Effector memory CD8-positive, alpha-beta T cell (primary cell): Measurements from ENCODE around the gene ARHGEF26.

Experiments used
- ATAC-seq: fragments of 150-1000 bp; cut with Tn5 transposase; replicated peaks from 2 replicates; pipeline ENCODE4 v1.10.0; 2021; ENCODE audit warnings: mild to moderate bottlenecking, moderate library complexity
- DNase-seq, 3 experiments: peaks; one replicate each; pipeline ENCODE4 v3.0.0; 2021
- H3K27ac Mint-ChIP-seq, 2 donors: one replicate each; pipeline ENCODE4 v1.8.0; 2022; ENCODE audit warnings: mild to moderate bottlenecking in 2 of 2, mixed read lengths in 2 of 2, moderate library complexity in 2 of 2
- H3K27me3 Mint-ChIP-seq, 2 donors: one replicate each; pipeline ENCODE4 v1.8.0; 2022; ENCODE audit warnings: mixed read lengths in 2 of 2
- H3K36me3 Mint-ChIP-seq: one replicate; pipeline ENCODE4 v1.8.0; 2022; ENCODE audit warnings: mild to moderate bottlenecking, moderate library complexity, mixed read lengths; ENCODE audit not compliant: insufficient read depth
- H3K4me1 Mint-ChIP-seq, 2 donors: one replicate each; pipeline ENCODE4 v1.8.0; 2022; ENCODE audit warnings: low read depth in 2 of 2, mixed read lengths in 2 of 2
- H3K4me3 Mint-ChIP-seq, 2 donors: one replicate each; pipeline ENCODE4 v1.8.0; 2022; ENCODE audit warnings: mild to moderate bottlenecking in 2 of 2, mixed read lengths in 2 of 2, moderate library complexity in 2 of 2
- H3K9me3 Mint-ChIP-seq, 2 donors: one replicate each; pipeline ENCODE4 v1.8.0; 2022; ENCODE audit warnings: mixed read lengths in 2 of 2

ARHGEF26 gene

GRCh38 chr3:154182322-154182922, 61.2 kb downstream of the ARHGEF26 start:
- H3K36me3 Mint-ChIP-seq = peaks cover 4% of the 10 kb centered on the region
- ATAC-seq (no peak), DNase-seq (no peak)
- H3K4me3 Mint-ChIP-seq = no peak overlapping the region
- H3K27me3 Mint-ChIP-seq = peaks cover 24 to 34% of the 10 kb centered on the region in 2 donors
- H3K27ac Mint-ChIP-seq = no peak overlapping the region
- H3K9me3 Mint-ChIP-seq = no peaks in the 10 kb centered on the region
- H3K4me1 Mint-ChIP-seq = no peaks in the 10 kb centered on the region

GRCh38 chr3:154182975-154183374, 61.8 kb downstream of the ARHGEF26 start:
- Mint-ChIP-seq H3K27me3 (peaks cover 26 to 34% of the 10 kb centered on the region in 2 donors), H3K27ac (no peak overlapping the region), H3K4me1 (no peaks in the 10 kb centered on the region), H3K4me3 (no peak overlapping the region), H3K9me3 (no peaks in the 10 kb centered on the region), H3K36me3 (peaks cover 4% of the 10 kb centered on the region)
- ATAC-seq = no peak
- DNase-seq = no peak

GRCh38 chr3:154184582-154184981, 63.4 kb downstream of the ARHGEF26 start:
- Mint-ChIP-seq H3K27me3 (peaks cover 27 to 48% of the 10 kb centered on the region in 2 donors), H3K27ac (no peak overlapping the region), H3K9me3 (no peaks in the 10 kb centered on the region), H3K36me3 (peaks cover 4% of the 10 kb centered on the region), H3K4me1 (no peaks in the 10 kb centered on the region), H3K4me3 (no peak overlapping the region)
- ATAC-seq = no peak
- no peak for DNase-seq

- Mint-ChIP-seq H3K4me3 (no peak overlapping the region), H3K27me3 (peaks cover 29 to 46% of the 10 kb centered on the region in 2 donors), H3K36me3 (peaks cover 4% of the 10 kb centered on the region), H3K27ac (no peak overlapping the region), H3K4me1 (no peaks in the 10 kb centered on the region), H3K9me3 (no peaks in the 10 kb centered on the region)
- DNase-seq = no peak
- no peak for ATAC-seq
These were observed 67.2 kb downstream of the ARHGEF26 start for GRCh38 chr3:154188437-154188836.

GRCh38 chr3:154188846-154189245, 67.7 kb downstream of the ARHGEF26 start:
- H3K27me3 Mint-ChIP-seq = peaks cover 29 to 46% of the 10 kb centered on the region in 2 donors
- H3K4me1 Mint-ChIP-seq = no peaks in the 10 kb centered on the region
- H3K27ac Mint-ChIP-seq = no peak overlapping the region
- H3K4me3 Mint-ChIP-seq = no peak overlapping the region
- H3K9me3 Mint-ChIP-seq = no peaks in the 10 kb centered on the region
- peaks cover 4% of the 10 kb centered on the region for H3K36me3 Mint-ChIP-seq
- no peak for ATAC-seq
- DNase-seq = no peak

GRCh38 chr3:154191520-154191919, 70.3 kb downstream of the ARHGEF26 start:
- DNase-seq (no peak), ATAC-seq (no peak)
- Mint-ChIP-seq H3K36me3 (peaks cover 4% of the 10 kb centered on the region), H3K4me1 (no peaks in the 10 kb centered on the region), H3K4me3 (no peak overlapping the region), H3K27me3 (peaks cover 30 to 38% of the 10 kb centered on the region in 2 donors), H3K9me3 (peaks cover 0 to 3% of the 10 kb centered on the region in 2 donors), H3K27ac (no peak overlapping the region)

GRCh38 chr3:154192225-154192624, 71.0 kb downstream of the ARHGEF26 start:
- ATAC-seq (no peak), DNase-seq (no peak)
- H3K36me3 Mint-ChIP-seq = no peaks in the 10 kb centered on the region
- no peak overlapping the region for H3K4me3 Mint-ChIP-seq
- H3K9me3 Mint-ChIP-seq = peaks cover 0 to 3% of the 10 kb centered on the region in 2 donors
- no peaks in the 10 kb centered on the region for H3K4me1 Mint-ChIP-seq
- no peak overlapping the region for H3K27ac Mint-ChIP-seq
- peaks cover 30 to 38% of the 10 kb centered on the region in 2 donors for H3K27me3 Mint-ChIP-seq

GRCh38 chr3:154193000-154193615, 71.9 kb downstream of the ARHGEF26 start:
- no peak for ATAC-seq
- no peak overlapping the region for H3K4me3 Mint-ChIP-seq
- no peaks in the 10 kb centered on the region for H3K4me1 Mint-ChIP-seq
- no peak for DNase-seq
- no peak overlapping the region for H3K27ac Mint-ChIP-seq
- no peaks in the 10 kb centered on the region for H3K36me3 Mint-ChIP-seq
- H3K27me3 Mint-ChIP-seq = peaks cover 23 to 31% of the 10 kb centered on the region in 2 donors
- peaks cover 0 to 3% of the 10 kb centered on the region in 2 donors for H3K9me3 Mint-ChIP-seq

- ATAC-seq (no peak), DNase-seq (no peak)
- Mint-ChIP-seq H3K9me3 (peaks cover 0 to 3% of the 10 kb centered on the region in 2 donors), H3K36me3 (no peaks in the 10 kb centered on the region), H3K27me3 (peaks cover 19 to 23% of the 10 kb centered on the region in 2 donors), H3K4me3 (no peak overlapping the region), H3K27ac (no peak overlapping the region), H3K4me1 (no peaks in the 10 kb centered on the region)
These were observed 73.7 kb downstream of the ARHGEF26 start for GRCh38 chr3:154194877-154195276.

- Mint-ChIP-seq H3K9me3 (peaks cover 0 to 3% of the 10 kb centered on the region in 2 donors), H3K27ac (no peak overlapping the region), H3K36me3 (no peaks in the 10 kb centered on the region), H3K27me3 (peaks cover 19 to 23% of the 10 kb centered on the region in 2 donors), H3K4me1 (no peaks in the 10 kb centered on the region), H3K4me3 (no peak overlapping the region)
- ATAC-seq (no peak), DNase-seq (no peak)
These were observed 74.6 kb downstream of the ARHGEF26 start for GRCh38 chr3:154195620-154196356.

GRCh38 chr3:154197751-154198150, 76.6 kb downstream of the ARHGEF26 start:
- Mint-ChIP-seq H3K4me1 (no peaks in the 10 kb centered on the region), H3K9me3 (peaks cover 0 to 3% of the 10 kb centered on the region in 2 donors), H3K27ac (no peak overlapping the region), H3K4me3 (no peak overlapping the region), H3K36me3 (no peaks in the 10 kb centered on the region), H3K27me3 (peaks cover 10 to 17% of the 10 kb centered on the region in 2 donors)
- ATAC-seq (no peak), DNase-seq (no peak)

GRCh38 chr3:154209499-154209898, 88.3 kb downstream of the ARHGEF26 start:
- Mint-ChIP-seq H3K9me3 (no peaks in the 10 kb centered on the region), H3K4me3 (no peak overlapping the region), H3K36me3 (no peaks in the 10 kb centered on the region), H3K27ac (no peak overlapping the region), H3K4me1 (no peaks in the 10 kb centered on the region), H3K27me3 (peaks cover 39 to 49% of the 10 kb centered on the region in 2 donors)
- DNase-seq = no peak
- ATAC-seq = no peak

GRCh38 chr3:154210986-154211385, 89.8 kb downstream of the ARHGEF26 start:
- ATAC-seq = no peak
- Mint-ChIP-seq H3K4me1 (no peaks in the 10 kb centered on the region), H3K9me3 (no peaks in the 10 kb centered on the region), H3K4me3 (no peak overlapping the region), H3K27ac (no peak overlapping the region), H3K36me3 (no peaks in the 10 kb centered on the region), H3K27me3 (peaks cover 27 to 39% of the 10 kb centered on the region in 2 donors)
- no peak for DNase-seq

- H3K27me3 Mint-ChIP-seq = peaks cover 8 to 11% of the 10 kb centered on the region in 2 donors
- no peak for DNase-seq
- ATAC-seq = no peak
- H3K4me3 Mint-ChIP-seq = no peak overlapping the region
- H3K27ac Mint-ChIP-seq = no peak overlapping the region
- H3K4me1 Mint-ChIP-seq = no peaks in the 10 kb centered on the region
- H3K9me3 Mint-ChIP-seq = no peaks in the 10 kb centered on the region
- H3K36me3 Mint-ChIP-seq = no peaks in the 10 kb centered on the region
These were observed 93.1 kb downstream of the ARHGEF26 start for GRCh38 chr3:154214306-154214705.
